VCaP (cell line): ENCODE measurements around the gene SREK1IP1.

Source experiments
- H3K27ac ChIP-seq: fragments of 450-650 bp; 2 replicates; pipeline ENCODE4 v1.5.1; 2017
- TF ChIP-seq, protein P1 (sequence below): fragments of 450-650 bp; conservative IDR thresholded peaks from 2 replicates; pipeline ENCODE4 v1.5.1; 2017; ENCODE audit warnings: mild to moderate bottlenecking, moderate library complexity

The SREK1IP1 gene

GRCh38 chr5:64784451-64785025 lies 16.0 kb upstream of the SREK1IP1 start:
- TF ChIP-seq, protein P1, sequence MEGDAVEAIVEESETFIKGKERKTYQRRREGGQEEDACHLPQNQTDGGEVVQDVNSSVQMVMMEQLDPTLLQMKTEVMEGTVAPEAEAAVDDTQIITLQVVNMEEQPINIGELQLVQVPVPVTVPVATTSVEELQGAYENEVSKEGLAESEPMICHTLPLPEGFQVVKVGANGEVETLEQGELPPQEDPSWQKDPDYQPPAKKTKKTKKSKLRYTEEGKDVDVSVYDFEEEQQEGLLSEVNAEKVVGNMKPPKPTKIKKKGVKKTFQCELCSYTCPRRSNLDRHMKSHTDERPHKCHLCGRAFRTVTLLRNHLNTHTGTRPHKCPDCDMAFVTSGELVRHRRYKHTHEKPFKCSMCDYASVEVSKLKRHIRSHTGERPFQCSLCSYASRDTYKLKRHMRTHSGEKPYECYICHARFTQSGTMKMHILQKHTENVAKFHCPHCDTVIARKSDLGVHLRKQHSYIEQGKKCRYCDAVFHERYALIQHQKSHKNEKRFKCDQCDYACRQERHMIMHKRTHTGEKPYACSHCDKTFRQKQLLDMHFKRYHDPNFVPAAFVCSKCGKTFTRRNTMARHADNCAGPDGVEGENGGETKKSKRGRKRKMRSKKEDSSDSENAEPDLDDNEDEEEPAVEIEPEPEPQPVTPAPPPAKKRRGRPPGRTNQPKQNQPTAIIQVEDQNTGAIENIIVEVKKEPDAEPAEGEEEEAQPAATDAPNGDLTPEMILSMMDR = peak; percentile 73
- no peak overlapping the region for H3K27ac ChIP-seq

GRCh38 chr5:64775291-64775690 lies 6.8 kb upstream of the SREK1IP1 start:
- H3K27ac ChIP-seq = no peak overlapping the region
- TF ChIP-seq, protein P1 = no peak

DNA sequence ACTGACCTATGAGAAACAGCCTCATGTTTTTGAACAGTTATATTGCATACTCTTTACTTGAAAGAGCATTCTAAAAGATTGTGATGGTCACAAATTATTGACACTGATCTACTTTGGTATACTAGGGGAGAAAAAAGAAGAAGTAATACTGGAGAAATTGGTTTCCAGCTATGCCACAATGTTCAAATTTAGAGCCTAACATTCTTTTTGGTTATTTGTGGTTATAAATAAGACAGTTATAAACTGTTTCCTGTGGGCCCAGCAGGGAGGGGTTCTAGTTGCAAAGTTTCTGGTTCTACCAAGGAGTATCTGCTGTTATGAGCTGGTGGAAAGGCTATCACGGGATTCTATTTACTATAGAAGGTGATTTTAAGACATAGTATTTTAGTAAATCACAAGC lies 5.0 kb upstream of the SREK1IP1 start:
- H3K27ac ChIP-seq = no peak overlapping the region
- TF ChIP-seq, protein P1 = no peak

DNA sequence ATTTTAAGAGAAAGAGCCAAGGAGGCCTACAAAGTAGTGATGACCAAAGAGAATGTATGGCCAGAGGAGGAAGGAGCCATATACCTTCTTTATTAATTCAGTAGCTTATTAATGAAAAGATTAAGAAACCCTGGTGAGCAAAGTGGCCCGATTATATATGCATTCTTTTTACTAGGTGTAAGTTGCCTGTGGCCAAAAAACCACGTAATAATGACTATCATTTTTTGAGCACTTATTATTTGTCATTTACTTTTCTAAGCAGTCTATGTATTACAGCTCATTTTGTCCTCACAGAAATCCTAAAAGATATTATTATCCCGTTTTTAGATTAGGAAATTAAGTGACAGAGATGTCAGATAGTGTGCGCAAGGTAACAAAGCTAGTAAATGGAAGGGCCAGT lies 3.2 kb upstream of the SREK1IP1 start:
- TF ChIP-seq, protein P1 = no peak
- H3K27ac ChIP-seq = no peak overlapping the region

GRCh38 chr5:64769855-64770254 lies 1.4 kb upstream of the SREK1IP1 start:
- H3K27ac ChIP-seq = no peak overlapping the region
- TF ChIP-seq, protein P1 = no peak

DNA sequence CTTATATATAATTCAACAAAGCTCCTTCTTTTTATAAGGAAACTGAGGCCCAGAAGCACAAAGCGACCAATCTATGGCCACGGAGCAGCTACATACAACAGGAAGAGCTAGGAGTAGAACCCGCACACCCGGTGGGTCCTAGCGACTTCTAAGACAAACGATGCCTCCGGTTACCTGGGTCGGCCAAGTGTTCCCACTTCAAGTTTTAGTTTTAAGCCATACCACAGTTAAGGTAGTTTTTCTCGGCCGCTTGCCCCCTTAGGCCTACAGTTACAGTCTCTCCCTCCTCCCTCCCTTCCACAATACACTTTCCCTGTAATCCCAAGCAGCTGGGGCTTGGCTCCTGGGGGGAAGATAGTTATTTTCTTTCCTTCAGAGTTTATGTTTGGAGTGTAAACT lies 533 bp downstream of the SREK1IP1 start:
- H3K27ac ChIP-seq = peak overlapping the region; percentile 81
- TF ChIP-seq, protein P1 = no peak

DNA sequence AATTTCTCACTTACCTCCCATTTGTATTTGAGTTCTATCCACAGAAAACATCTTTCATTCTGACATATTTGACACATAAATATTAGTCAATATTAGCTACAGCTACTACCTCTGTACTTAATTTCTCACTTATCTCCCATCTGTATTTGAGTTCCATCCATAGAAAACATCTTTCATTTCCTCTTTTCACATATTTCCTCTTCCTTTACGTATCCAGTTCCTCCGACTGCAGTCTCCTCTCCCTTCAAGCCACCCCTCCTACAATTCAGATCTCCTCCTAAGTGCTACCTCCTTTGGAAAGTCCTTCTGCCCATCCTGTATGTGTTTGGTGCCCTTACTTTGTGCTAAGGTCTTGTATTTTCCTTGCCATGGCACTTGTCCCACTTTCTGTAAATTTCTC lies 1.6 kb downstream of the SREK1IP1 start:
- TF ChIP-seq, protein P1 = no peak
- H3K27ac ChIP-seq = no peak overlapping the region
